Astrocyte (in vitro differentiated cells and primary cell): ENCODE measurements around the gene OSBPL9. TPM values are rescaled to one million over a fixed set of nuclear protein-coding genes. Genes with fewer than 3 reads are reported as not detected.

Experiments
- DNase-seq: peaks from one replicate; pipeline ENCODE4 v3.0.0-alpha.2; 2010; ENCODE audit warnings: low read depth
- FAIRE-seq: peaks from 2 replicates; lab custom pipeline; 2011; peaks lifted over from hg19 to GRCh38; lab: Jason Lieb, UNC
- H2AFZ ChIP-seq: 2 replicates; pipeline ENCODE4 v1.6.0; 2012; ENCODE audit warnings: low read depth, low read length, inconsistent platforms
- H3K27ac ChIP-seq: 2 replicates; pipeline ENCODE4 v1.5.1; 2011; ENCODE audit warnings: low read depth, low read length, inconsistent platforms
- H3K27me3 ChIP-seq: 2 replicates; pipeline ENCODE4 v1.6.0; 2011; ENCODE audit warnings: low read length, inconsistent platforms; ENCODE audit not compliant: insufficient read depth
- H3K36me3 ChIP-seq: 2 replicates; pipeline ENCODE4 v1.5.1; 2011; ENCODE audit warnings: low read length, inconsistent platforms; ENCODE audit not compliant: insufficient read depth
- H3K4me1 ChIP-seq: 2 replicates; pipeline ENCODE4 v1.5.1; 2011; ENCODE audit warnings: low read length, inconsistent platforms; ENCODE audit not compliant: insufficient read depth
- H3K4me2 ChIP-seq: 2 replicates; pipeline ENCODE4 v1.6.0; 2012; ENCODE audit warnings: low read length, inconsistent platforms
- H3K4me3 ChIP-seq: 2 replicates; pipeline ENCODE4 v1.5.1; 2011; ENCODE audit warnings: low read depth, mild to moderate bottlenecking, low read length, inconsistent platforms; ENCODE audit not compliant: insufficient read depth
- H3K79me2 ChIP-seq: 2 replicates; pipeline ENCODE4 v1.6.0; 2012; ENCODE audit warnings: mild to moderate bottlenecking, low read length, inconsistent platforms; ENCODE audit not compliant: insufficient read depth
- H3K9ac ChIP-seq: 2 replicates; pipeline ENCODE4 v1.6.0; 2012; ENCODE audit warnings: mild to moderate bottlenecking, low read length, inconsistent platforms
- H3K9me3 ChIP-seq: 2 replicates; pipeline ENCODE4 v1.5.1; 2012; ENCODE audit warnings: low read depth, mild to moderate bottlenecking, low read length, inconsistent platforms; ENCODE audit not compliant: insufficient read depth
- H4K20me1 ChIP-seq: 2 replicates; pipeline ENCODE4 v1.6.0; 2012; ENCODE audit warnings: low read length, inconsistent platforms; ENCODE audit not compliant: insufficient read depth
- H3K27ac Mint-ChIP-seq: one replicate; pipeline ENCODE4 v1.8.0; 2021; ENCODE audit warnings: mild to moderate bottlenecking, mixed read lengths; ENCODE audit not compliant: unreplicated experiment
- H3K27me3 Mint-ChIP-seq: one replicate; pipeline ENCODE4 v1.8.0; 2021; ENCODE audit warnings: low read depth, mixed read lengths; ENCODE audit not compliant: unreplicated experiment
- H3K36me3 Mint-ChIP-seq: one replicate; pipeline ENCODE4 v1.8.0; 2021; ENCODE audit warnings: low read depth, mixed read lengths; ENCODE audit not compliant: unreplicated experiment
- H3K4me1 Mint-ChIP-seq: one replicate; pipeline ENCODE4 v1.8.0; 2021; ENCODE audit warnings: low read depth, mixed read lengths; ENCODE audit not compliant: unreplicated experiment
- H3K4me3 Mint-ChIP-seq: one replicate; pipeline ENCODE4 v1.8.0; 2021; ENCODE audit warnings: mild to moderate bottlenecking, moderate library complexity, mixed read lengths; ENCODE audit not compliant: unreplicated experiment
- H3K9me3 Mint-ChIP-seq: one replicate; pipeline ENCODE4 v1.8.0; 2021; ENCODE audit warnings: mild to moderate bottlenecking, mixed read lengths; ENCODE audit not compliant: unreplicated experiment
- EZH2 ChIP-seq: IDR thresholded peaks from 2 replicates; pipeline ENCODE4 v1.6.1; 2012; ENCODE audit warnings: mild to moderate bottlenecking, low read length, inconsistent platforms; ENCODE audit not compliant: insufficient read depth
- total RNA-seq: library from RNA; stranded (reverse); gene quantifications from 2 replicates; pipeline ENCODE4 v1.2.1, GENCODE V29; 2021
- TF ChIP-seq, protein P1 (sequence below): IDR thresholded peaks from 2 replicates; pipeline ENCODE4 v1.5.1; 2011; ENCODE audit warnings: low read depth, mild to moderate bottlenecking, inconsistent platforms, low read length, moderate library complexity; ENCODE audit not compliant: insufficient read depth

OSBPL9 gene
- total RNA-seq, 1 donor from 2014 or later, result 117 TPM

DNA sequence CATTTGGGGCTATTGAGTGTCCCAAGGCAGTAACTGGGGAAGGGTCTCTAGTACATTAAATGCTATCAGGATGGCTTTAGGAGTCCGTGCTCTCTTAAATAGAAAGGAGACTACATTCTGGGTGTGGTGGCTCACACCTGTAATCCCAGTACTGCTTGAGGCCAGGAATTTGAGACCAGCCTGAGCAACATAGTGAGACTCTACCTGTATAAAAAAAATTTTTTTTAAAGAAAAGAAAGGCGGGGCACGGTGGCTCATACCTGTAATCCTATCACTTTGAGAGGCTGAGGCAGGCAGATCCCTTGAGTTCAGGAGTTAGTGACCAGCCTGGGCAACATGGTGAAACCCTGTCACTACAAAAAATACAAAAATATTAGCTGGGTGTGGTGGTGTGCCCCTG lies 21.5 kb downstream of the OSBPL9 start:
- no peak overlapping the region for H3K4me2 ChIP-seq
- no peak overlapping the region for H3K4me3 Mint-ChIP-seq
- H3K27ac ChIP-seq, result no peak overlapping the region
- no peak overlapping the region for H3K9ac ChIP-seq
- H3K27me3 Mint-ChIP-seq, result no peaks in the 10 kb centered on the region
- no peaks in the 10 kb centered on the region for H3K9me3 ChIP-seq
- TF ChIP-seq, protein P1, sequence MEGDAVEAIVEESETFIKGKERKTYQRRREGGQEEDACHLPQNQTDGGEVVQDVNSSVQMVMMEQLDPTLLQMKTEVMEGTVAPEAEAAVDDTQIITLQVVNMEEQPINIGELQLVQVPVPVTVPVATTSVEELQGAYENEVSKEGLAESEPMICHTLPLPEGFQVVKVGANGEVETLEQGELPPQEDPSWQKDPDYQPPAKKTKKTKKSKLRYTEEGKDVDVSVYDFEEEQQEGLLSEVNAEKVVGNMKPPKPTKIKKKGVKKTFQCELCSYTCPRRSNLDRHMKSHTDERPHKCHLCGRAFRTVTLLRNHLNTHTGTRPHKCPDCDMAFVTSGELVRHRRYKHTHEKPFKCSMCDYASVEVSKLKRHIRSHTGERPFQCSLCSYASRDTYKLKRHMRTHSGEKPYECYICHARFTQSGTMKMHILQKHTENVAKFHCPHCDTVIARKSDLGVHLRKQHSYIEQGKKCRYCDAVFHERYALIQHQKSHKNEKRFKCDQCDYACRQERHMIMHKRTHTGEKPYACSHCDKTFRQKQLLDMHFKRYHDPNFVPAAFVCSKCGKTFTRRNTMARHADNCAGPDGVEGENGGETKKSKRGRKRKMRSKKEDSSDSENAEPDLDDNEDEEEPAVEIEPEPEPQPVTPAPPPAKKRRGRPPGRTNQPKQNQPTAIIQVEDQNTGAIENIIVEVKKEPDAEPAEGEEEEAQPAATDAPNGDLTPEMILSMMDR, result no peak
- no peak for TF ChIP-seq EZH2
- no peak overlapping the region for H2AFZ ChIP-seq
- no peak overlapping the region for H3K4me3 ChIP-seq
- H3K9me3 Mint-ChIP-seq, result peaks cover 2% of the 10 kb centered on the region
- no peaks in the 10 kb centered on the region for H3K36me3 ChIP-seq
- peaks cover 52% of the 10 kb centered on the region for H3K79me2 ChIP-seq
- H3K27ac Mint-ChIP-seq, result no peak overlapping the region
- no peaks in the 10 kb centered on the region for H3K27me3 ChIP-seq
- FAIRE-seq (no peak), DNase-seq (no peak)
- peaks cover 3% of the 10 kb centered on the region for H3K36me3 Mint-ChIP-seq
- H3K4me1 ChIP-seq, result peaks cover 23% of the 10 kb centered on the region
- H3K4me1 Mint-ChIP-seq, result peaks cover 21% of the 10 kb centered on the region
- no peaks in the 10 kb centered on the region for H4K20me1 ChIP-seq

DNA sequence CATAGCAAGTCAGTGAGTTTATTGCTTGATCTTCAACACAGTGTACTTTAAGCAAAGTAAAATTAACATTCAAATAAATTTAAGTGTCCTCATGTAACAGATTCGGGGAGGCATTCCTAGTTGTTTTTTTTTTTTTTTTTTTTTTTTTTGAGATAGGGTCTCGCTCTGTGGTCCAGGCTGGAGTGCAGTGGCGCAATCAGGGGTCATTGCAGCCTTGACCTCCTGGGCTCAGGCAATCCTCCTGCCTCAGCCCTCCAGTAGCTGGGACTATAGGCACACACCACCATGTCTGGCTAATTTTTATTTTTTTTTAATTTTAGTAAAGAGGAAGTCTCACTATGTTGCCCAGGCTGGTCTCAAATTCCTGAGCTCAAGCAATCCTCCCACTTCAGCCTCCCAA lies 22.8 kb downstream of the OSBPL9 start:
- no peak overlapping the region for H3K4me3 ChIP-seq
- H3K27me3 Mint-ChIP-seq, result no peaks in the 10 kb centered on the region
- no peak for FAIRE-seq
- peaks cover 2% of the 10 kb centered on the region for H3K36me3 Mint-ChIP-seq
- peaks cover 35% of the 10 kb centered on the region for H3K4me1 ChIP-seq
- no peak overlapping the region for H3K4me2 ChIP-seq
- peaks cover 48% of the 10 kb centered on the region for H3K79me2 ChIP-seq
- TF ChIP-seq EZH2, result no peak
- TF ChIP-seq, protein P1, result no peak
- no peak overlapping the region for H3K27ac ChIP-seq
- H2AFZ ChIP-seq, result no peak overlapping the region
- H3K36me3 ChIP-seq, result no peaks in the 10 kb centered on the region
- no peaks in the 10 kb centered on the region for H3K27me3 ChIP-seq
- no peak overlapping the region for H3K4me3 Mint-ChIP-seq
- no peaks in the 10 kb centered on the region for H4K20me1 ChIP-seq
- no peaks in the 10 kb centered on the region for H3K9me3 ChIP-seq
- peaks cover 27% of the 10 kb centered on the region for H3K4me1 Mint-ChIP-seq
- peaks cover 2% of the 10 kb centered on the region for H3K9me3 Mint-ChIP-seq
- H3K27ac Mint-ChIP-seq, result no peak overlapping the region
- H3K9ac ChIP-seq, result no peak overlapping the region
- DNase-seq, result no peak

DNA sequence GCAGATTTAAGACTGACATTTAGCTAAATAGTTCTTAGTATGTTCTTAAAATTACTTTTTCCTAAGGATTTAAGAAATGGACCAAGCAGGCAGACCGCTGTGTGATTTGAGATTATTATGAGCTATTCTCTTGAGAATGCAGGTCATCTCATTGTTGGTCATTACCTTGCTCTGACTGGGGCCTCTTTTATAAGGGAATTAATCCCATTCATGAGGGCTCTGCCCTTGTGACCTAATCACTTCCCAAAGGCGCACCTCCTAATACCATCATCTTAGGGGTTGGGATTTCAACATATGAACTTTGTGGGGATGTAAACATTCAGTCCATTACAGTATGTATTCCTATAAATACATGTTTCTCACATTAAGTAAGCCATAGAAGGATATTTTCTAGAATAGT lies 24.2 kb downstream of the OSBPL9 start:
- Histone ChIP-seq H3K27me3 (no peaks in the 10 kb centered on the region), H3K27ac (no peak overlapping the region), H3K9ac (no peak overlapping the region), H3K4me2 (no peak overlapping the region), H2AFZ (no peak overlapping the region), H3K4me1 (peaks cover 41% of the 10 kb centered on the region), H3K4me3 (no peak overlapping the region), H3K36me3 (no peaks in the 10 kb centered on the region), H3K9me3 (no peaks in the 10 kb centered on the region), H3K79me2 (peaks cover 46% of the 10 kb centered on the region), H4K20me1 (no peaks in the 10 kb centered on the region)
- H3K36me3 Mint-ChIP-seq, result peaks cover 2% of the 10 kb centered on the region
- H3K27me3 Mint-ChIP-seq, result no peaks in the 10 kb centered on the region
- peaks cover 38% of the 10 kb centered on the region for H3K4me1 Mint-ChIP-seq
- no peak for FAIRE-seq
- H3K27ac Mint-ChIP-seq, result no peak overlapping the region
- peaks cover 2% of the 10 kb centered on the region for H3K9me3 Mint-ChIP-seq
- no peak for DNase-seq
- no peak for TF ChIP-seq EZH2
- TF ChIP-seq, protein P1, result no peak
- no peak overlapping the region for H3K4me3 Mint-ChIP-seq
